22Rv1 (cell line): ENCODE measurements around the gene MDM2.

Experiments
- ZFX ChIP-seq: fragments of 450-650 bp; IDR thresholded peaks from 2 replicates; pipeline ENCODE4 v1.6.1; 2017; ENCODE audit warnings: antibody characterized with exemption, borderline replicate concordance
- TF ChIP-seq, protein P1 (sequence below): fragments of 450-650 bp; IDR thresholded peaks from 2 replicates; pipeline ENCODE4 v1.5.1; 2017; ENCODE audit warnings: mild to moderate bottlenecking

DNA sequence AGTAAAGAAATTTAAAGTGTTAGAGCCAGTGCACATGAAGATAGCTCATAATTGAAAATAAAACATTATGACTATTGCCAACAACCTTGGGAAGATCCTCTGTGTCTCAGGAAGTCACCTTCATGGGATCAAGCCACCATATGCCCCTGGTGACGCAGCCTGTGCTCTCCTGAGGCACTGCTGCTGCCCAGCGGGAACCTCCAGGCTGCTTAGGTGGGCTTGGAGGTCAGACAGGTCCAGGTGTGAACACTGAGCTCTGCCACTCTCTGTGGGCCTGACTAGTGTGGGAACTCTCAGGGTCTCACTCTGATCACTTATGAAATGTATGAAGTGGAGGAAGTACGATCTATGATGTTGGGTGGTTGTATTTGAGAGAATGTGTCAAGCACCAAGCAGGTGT is 45.3 kb upstream of the MDM2 start:
- TF ChIP-seq, protein P1, sequence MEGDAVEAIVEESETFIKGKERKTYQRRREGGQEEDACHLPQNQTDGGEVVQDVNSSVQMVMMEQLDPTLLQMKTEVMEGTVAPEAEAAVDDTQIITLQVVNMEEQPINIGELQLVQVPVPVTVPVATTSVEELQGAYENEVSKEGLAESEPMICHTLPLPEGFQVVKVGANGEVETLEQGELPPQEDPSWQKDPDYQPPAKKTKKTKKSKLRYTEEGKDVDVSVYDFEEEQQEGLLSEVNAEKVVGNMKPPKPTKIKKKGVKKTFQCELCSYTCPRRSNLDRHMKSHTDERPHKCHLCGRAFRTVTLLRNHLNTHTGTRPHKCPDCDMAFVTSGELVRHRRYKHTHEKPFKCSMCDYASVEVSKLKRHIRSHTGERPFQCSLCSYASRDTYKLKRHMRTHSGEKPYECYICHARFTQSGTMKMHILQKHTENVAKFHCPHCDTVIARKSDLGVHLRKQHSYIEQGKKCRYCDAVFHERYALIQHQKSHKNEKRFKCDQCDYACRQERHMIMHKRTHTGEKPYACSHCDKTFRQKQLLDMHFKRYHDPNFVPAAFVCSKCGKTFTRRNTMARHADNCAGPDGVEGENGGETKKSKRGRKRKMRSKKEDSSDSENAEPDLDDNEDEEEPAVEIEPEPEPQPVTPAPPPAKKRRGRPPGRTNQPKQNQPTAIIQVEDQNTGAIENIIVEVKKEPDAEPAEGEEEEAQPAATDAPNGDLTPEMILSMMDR: no peak
- no peak for TF ChIP-seq ZFX
